DMS 273 treated with DMSO at 0.1 percent for 48 hours (cell line): Measurements from ENCODE around the gene PTF1A.

Experiments used
- DNase-seq: peaks from one replicate; lab custom pipeline; 2025; lab: John Stamatoyannopoulos, UW

The PTF1A gene

GRCh38 chr10:23191764-23192711 lies at the start of gene PTF1A:
PTF1A (plus strand) TSS chr10:23192312; CDS start chr10:23192531, 219 bp downstream.
- no peak for DNase-seq

- no peak for DNase-seq
Observed at GRCh38 chr10:23146258-23146657, 45.9 kb upstream of the PTF1A start.

- no peak for DNase-seq
Observed at GRCh38 chr10:23147035-23147434, 45.1 kb upstream of the PTF1A start.

- no peak for DNase-seq
Observed at GRCh38 chr10:23148214-23148613, 43.9 kb upstream of the PTF1A start.

- DNase-seq = no peak
Observed at GRCh38 chr10:23150091-23150490, 42.0 kb upstream of the PTF1A start.

GRCh38 chr10:23150610-23151009 lies 41.5 kb upstream of the PTF1A start:
- no peak for DNase-seq

- no peak for DNase-seq
Observed at GRCh38 chr10:23151071-23151470, 41.0 kb upstream of the PTF1A start.

- no peak for DNase-seq
Observed at GRCh38 chr10:23155169-23155568, 36.9 kb upstream of the PTF1A start.

- no peak for DNase-seq
Observed at GRCh38 chr10:23156447-23157150, 35.5 kb upstream of the PTF1A start.

- DNase-seq = no peak
Observed at GRCh38 chr10:23157239-23157681, 34.9 kb upstream of the PTF1A start.

GRCh38 chr10:23157691-23158369 lies 34.3 kb upstream of the PTF1A start:
- DNase-seq = peak; percentile 8

GRCh38 chr10:23158370-23158769 lies 33.7 kb upstream of the PTF1A start:
- DNase-seq = peak; percentile 22

- no peak for DNase-seq
Observed at GRCh38 chr10:23171232-23171876, 20.8 kb upstream of the PTF1A start.

GRCh38 chr10:23172429-23173213 lies 19.5 kb upstream of the PTF1A start:
- no peak for DNase-seq

GRCh38 chr10:23173214-23174073 lies 18.7 kb upstream of the PTF1A start:
- no peak for DNase-seq

GRCh38 chr10:23174074-23174976 lies 17.8 kb upstream of the PTF1A start:
- no peak for DNase-seq

GRCh38 chr10:23174977-23175512 lies 17.1 kb upstream of the PTF1A start:
- DNase-seq = no peak

- DNase-seq = no peak
Observed at GRCh38 chr10:23186178-23186577, 5.9 kb upstream of the PTF1A start.

- DNase-seq = no peak
Observed at GRCh38 chr10:23186697-23187096, 5.4 kb upstream of the PTF1A start.
